Measurements from ENCODE around the gene DCX. TPM values are rescaled to one million over a fixed set of nuclear protein-coding genes. Genes with fewer than 3 reads are reported as not detected.

Gene DCX
- total and polyA plus RNA-seq, 4 donors, result 0.01 to 1.6 TPM; not detected in 2

- H3K36me3 ChIP-seq (ENCODE audit: control insufficient read depth in 4 of 4, insufficient read depth in 4 of 4, low read length in 4 of 4), result no peaks in the 10 kb centered on the region
- peaks cover 0 to 45% (median 34%) of the 10 kb centered on the region in 3 donors for H3K27me3 ChIP-seq (ENCODE audit: control insufficient read depth in 3 of 3, insufficient read depth in 3 of 3, low read length in 2 of 3)
- H3K4me1 ChIP-seq (ENCODE audit: control insufficient read depth in 5 of 5, insufficient read depth in 5 of 5, low read length in 5 of 5), result no peaks in the 10 kb centered on the region
- H3K4me3 ChIP-seq, result no peak overlapping the region
- no peak overlapping the region for H3K9ac ChIP-seq (ENCODE audit: insufficient read depth in 1 of 2, low read length in 2 of 2)
- H3K9me3 ChIP-seq (ENCODE audit: control insufficient read depth in 4 of 4, insufficient read depth in 3 of 4, low read length in 3 of 4), result no peaks in the 10 kb centered on the region
- H3K27ac ChIP-seq (ENCODE audit: low read depth in 1 of 2, low read length in 1 of 2), result no peak overlapping the region
- TF ChIP-seq, protein P1, sequence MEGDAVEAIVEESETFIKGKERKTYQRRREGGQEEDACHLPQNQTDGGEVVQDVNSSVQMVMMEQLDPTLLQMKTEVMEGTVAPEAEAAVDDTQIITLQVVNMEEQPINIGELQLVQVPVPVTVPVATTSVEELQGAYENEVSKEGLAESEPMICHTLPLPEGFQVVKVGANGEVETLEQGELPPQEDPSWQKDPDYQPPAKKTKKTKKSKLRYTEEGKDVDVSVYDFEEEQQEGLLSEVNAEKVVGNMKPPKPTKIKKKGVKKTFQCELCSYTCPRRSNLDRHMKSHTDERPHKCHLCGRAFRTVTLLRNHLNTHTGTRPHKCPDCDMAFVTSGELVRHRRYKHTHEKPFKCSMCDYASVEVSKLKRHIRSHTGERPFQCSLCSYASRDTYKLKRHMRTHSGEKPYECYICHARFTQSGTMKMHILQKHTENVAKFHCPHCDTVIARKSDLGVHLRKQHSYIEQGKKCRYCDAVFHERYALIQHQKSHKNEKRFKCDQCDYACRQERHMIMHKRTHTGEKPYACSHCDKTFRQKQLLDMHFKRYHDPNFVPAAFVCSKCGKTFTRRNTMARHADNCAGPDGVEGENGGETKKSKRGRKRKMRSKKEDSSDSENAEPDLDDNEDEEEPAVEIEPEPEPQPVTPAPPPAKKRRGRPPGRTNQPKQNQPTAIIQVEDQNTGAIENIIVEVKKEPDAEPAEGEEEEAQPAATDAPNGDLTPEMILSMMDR (IDR thresholded peaks at IDR 0.05; ENCODE audit: control extremely low read depth, extremely low read depth), result no peak
- DNase-seq, result no peak
- 68 to 86% methylated on average over 2 of the region's 2 CpGs for WGBS, 2 donors
- ATAC-seq (ENCODE audit: insufficient read depth, low FRiP score), result no peak
Measured at GRCh38 chrX:111264385-111264784, 147.6 kb downstream of the DCX start.

GRCh38 chrX:111262086-111262485, 149.9 kb downstream of the DCX start:
- ATAC-seq (ENCODE audit: insufficient read depth, low FRiP score) (no peak), DNase-seq (no peak)
- no peaks in the 10 kb centered on the region for H3K4me1 ChIP-seq (ENCODE audit: control insufficient read depth in 5 of 5, insufficient read depth in 5 of 5, low read length in 5 of 5)
- H3K9me3 ChIP-seq (ENCODE audit: control insufficient read depth in 4 of 4, insufficient read depth in 3 of 4, low read length in 3 of 4), result no peaks in the 10 kb centered on the region
- TF ChIP-seq, protein P1 (IDR thresholded peaks at IDR 0.05; ENCODE audit: control extremely low read depth, extremely low read depth), result no peak
- H3K27me3 ChIP-seq (ENCODE audit: control insufficient read depth in 3 of 3, insufficient read depth in 3 of 3, low read length in 2 of 3), result peaks cover 0 to 47% (median 34%) of the 10 kb centered on the region in 3 donors
- H3K9ac ChIP-seq (ENCODE audit: insufficient read depth in 1 of 2, low read length in 2 of 2), result no peak overlapping the region
- no peak overlapping the region for H3K27ac ChIP-seq (ENCODE audit: low read depth in 1 of 2, low read length in 1 of 2)
- H3K36me3 ChIP-seq (ENCODE audit: control insufficient read depth in 4 of 4, insufficient read depth in 4 of 4, low read length in 4 of 4), result no peaks in the 10 kb centered on the region
- WGBS, 2 donors, result 44 to 72% methylated on average over 3 of the region's 3 CpGs
- H3K4me3 ChIP-seq, result no peak overlapping the region

DNA sequence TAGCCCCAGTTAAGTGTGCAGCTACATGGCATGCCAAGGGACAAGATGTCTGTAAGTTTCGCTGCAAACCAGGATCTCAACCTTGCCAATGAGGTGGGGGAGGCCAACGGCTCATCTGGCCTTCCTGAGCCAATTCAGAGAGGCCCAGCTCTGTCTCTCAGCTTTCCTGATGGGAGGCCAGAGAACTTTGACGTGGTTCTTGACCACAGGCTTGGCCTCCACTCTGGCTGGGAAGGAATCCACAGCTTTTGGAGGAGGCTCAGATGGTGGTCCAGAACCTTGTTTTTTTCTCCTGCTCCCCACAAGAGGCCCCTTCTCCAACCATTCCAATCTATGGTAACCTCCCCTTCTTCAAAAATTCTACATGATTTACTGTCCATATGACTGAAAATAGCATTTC, 151.5 kb downstream of the DCX start:
- Histone ChIP-seq H3K4me3 (no peak overlapping the region), H3K27ac (ENCODE audit: low read depth in 1 of 2, low read length in 1 of 2) (no peak overlapping the region), H3K27me3 (ENCODE audit: control insufficient read depth in 3 of 3, insufficient read depth in 3 of 3, low read length in 2 of 3) (peaks cover 0 to 41% (median 25%) of the 10 kb centered on the region in 3 donors), H3K9ac (ENCODE audit: insufficient read depth in 1 of 2, low read length in 2 of 2) (no peak overlapping the region), H3K4me1 (ENCODE audit: control insufficient read depth in 5 of 5, insufficient read depth in 5 of 5, low read length in 5 of 5) (no peaks in the 10 kb centered on the region), H3K9me3 (ENCODE audit: control insufficient read depth in 4 of 4, insufficient read depth in 3 of 4, low read length in 3 of 4) (no peaks in the 10 kb centered on the region), H3K36me3 (ENCODE audit: control insufficient read depth in 4 of 4, insufficient read depth in 4 of 4, low read length in 4 of 4) (no peaks in the 10 kb centered on the region)
- TF ChIP-seq, protein P1 (IDR thresholded peaks at IDR 0.05; ENCODE audit: control extremely low read depth, extremely low read depth), result no peak
- DNase-seq, result no peak
- ATAC-seq (ENCODE audit: insufficient read depth, low FRiP score), result no peak
- WGBS, 2 donors, result 61 to 100% methylated on average over 3 of the region's 3 CpGs

GRCh38 chrX:111259559-111259958, 152.4 kb downstream of the DCX start:
- Histone ChIP-seq H3K4me1 (ENCODE audit: control insufficient read depth in 5 of 5, insufficient read depth in 5 of 5, low read length in 5 of 5) (no peaks in the 10 kb centered on the region), H3K9me3 (ENCODE audit: control insufficient read depth in 4 of 4, insufficient read depth in 3 of 4, low read length in 3 of 4) (no peaks in the 10 kb centered on the region), H3K36me3 (ENCODE audit: control insufficient read depth in 4 of 4, insufficient read depth in 4 of 4, low read length in 4 of 4) (no peaks in the 10 kb centered on the region), H3K9ac (ENCODE audit: insufficient read depth in 1 of 2, low read length in 2 of 2) (no peak overlapping the region), H3K27me3 (ENCODE audit: control insufficient read depth in 3 of 3, insufficient read depth in 3 of 3, low read length in 2 of 3) (peaks cover 0 to 43% (median 25%) of the 10 kb centered on the region in 3 donors), H3K4me3 (no peak overlapping the region), H3K27ac (ENCODE audit: low read depth in 1 of 2, low read length in 1 of 2) (no peak overlapping the region)
- WGBS, 2 donors, result 68 to 81% methylated on average over 3 of the region's 3 CpGs
- no peak for ATAC-seq (ENCODE audit: insufficient read depth, low FRiP score)
- TF ChIP-seq, protein P1 (IDR thresholded peaks at IDR 0.05; ENCODE audit: control extremely low read depth, extremely low read depth), result no peak
- no peak for DNase-seq

Data from lung (tissue), 12 donors.